ENCODE measurements around the gene GRAMD4.
A peak's percentile ranks its signal among the peaks of the same experiment; 100 is the strongest.
"Not testable (repeated sequence)": the region's sequence is repeated elsewhere in the genome, so short reads cannot be mapped to it uniquely, and the experiment has no call there.

The GRAMD4 gene

GRCh38 chr22:46612904-46613605 lies 7.1 kb upstream of the GRAMD4 start:
- intact Hi-C loops (cut with micrococcal nuclease): no loop called here

GRCh38 chr22:46613606-46614021 lies 6.6 kb upstream of the GRAMD4 start:
- Mint-ChIP-seq H3K36me3 (ENCODE audit: low read depth) (peaks cover 7% of the 10 kb centered on the region), H3K9me3 (no peaks in the 10 kb centered on the region), H3K27ac (peak overlapping the region; percentile 67), H3K27me3 (no peaks in the 10 kb centered on the region), H3K4me3 (peak overlapping the region; percentile 46), H3K4me1 (ENCODE audit: low read depth) (peaks cover 67% of the 10 kb centered on the region)
- intact Hi-C loops (cut with micrococcal nuclease): no loop called here

More at GRCh38 chr22:46612904-46613605, 7.1 kb upstream of the GRAMD4 start:
- Mint-ChIP-seq H3K9me3 (no peaks in the 10 kb centered on the region), H3K27ac (peak overlapping the region; percentile 67), H3K27me3 (no peaks in the 10 kb centered on the region), H3K36me3 (ENCODE audit: low read depth) (peaks cover 12% of the 10 kb centered on the region), H3K4me1 (ENCODE audit: low read depth) (peaks cover 67% of the 10 kb centered on the region), H3K4me3 (peak overlapping the region; percentile 41)

GRCh38 chr22:46614025-46614931 lies 5.9 kb upstream of the GRAMD4 start:
- Mint-ChIP-seq H3K27me3 (no peaks in the 10 kb centered on the region), H3K4me3 (peak overlapping the region; percentile 46), H3K27ac (peak overlapping the region; percentile 67), H3K4me1 (ENCODE audit: low read depth) (peaks cover 67% of the 10 kb centered on the region), H3K9me3 (no peaks in the 10 kb centered on the region), H3K36me3 (ENCODE audit: low read depth) (peaks cover 2% of the 10 kb centered on the region)
- intact Hi-C loops (cut with micrococcal nuclease): no loop called here

- no peak overlapping the region for H3K4me3 Mint-ChIP-seq
- H3K4me1 Mint-ChIP-seq (ENCODE audit: low read depth): peaks cover 77% of the 10 kb centered on the region
- H3K9me3 Mint-ChIP-seq: no peaks in the 10 kb centered on the region
- intact Hi-C loops (cut with micrococcal nuclease): no loop called here
- H3K27me3 Mint-ChIP-seq: no peaks in the 10 kb centered on the region
- peaks cover 18% of the 10 kb centered on the region for H3K36me3 Mint-ChIP-seq (ENCODE audit: low read depth)
- H3K27ac Mint-ChIP-seq: peak overlapping the region; percentile 68
These were observed 2.8 kb upstream of the GRAMD4 start for GRCh38 chr22:46617207-46617985.

- Mint-ChIP-seq H3K36me3 (ENCODE audit: low read depth) (peaks cover 18% of the 10 kb centered on the region), H3K4me3 (no peak overlapping the region), H3K27ac (peak overlapping the region; percentile 68), H3K4me1 (ENCODE audit: low read depth) (peaks cover 77% of the 10 kb centered on the region), H3K9me3 (no peaks in the 10 kb centered on the region), H3K27me3 (no peaks in the 10 kb centered on the region)
- intact Hi-C loops (cut with micrococcal nuclease): no loop called here
These were observed 2.1 kb upstream of the GRAMD4 start for GRCh38 chr22:46617986-46618647.

- no peaks in the 10 kb centered on the region for H3K9me3 Mint-ChIP-seq
- H3K27me3 Mint-ChIP-seq: no peaks in the 10 kb centered on the region
- intact Hi-C loops (cut with micrococcal nuclease): no loop called here
- H3K36me3 Mint-ChIP-seq (ENCODE audit: low read depth): peaks cover 18% of the 10 kb centered on the region
- H3K27ac Mint-ChIP-seq: peak overlapping the region; percentile 68
- peaks cover 77% of the 10 kb centered on the region for H3K4me1 Mint-ChIP-seq (ENCODE audit: low read depth)
- no peak overlapping the region for H3K4me3 Mint-ChIP-seq
These were observed 1.5 kb upstream of the GRAMD4 start for GRCh38 chr22:46618667-46619066.

GRCh38 chr22:46619240-46619829 lies 851 bp upstream of the GRAMD4 start:
- Mint-ChIP-seq H3K27ac (peak overlapping the region; percentile 73), H3K9me3 (no peaks in the 10 kb centered on the region), H3K4me1 (ENCODE audit: low read depth) (peaks cover 77% of the 10 kb centered on the region), H3K4me3 (no peak overlapping the region), H3K27me3 (no peaks in the 10 kb centered on the region), H3K36me3 (ENCODE audit: low read depth) (peaks cover 25% of the 10 kb centered on the region)
- intact Hi-C loops (cut with micrococcal nuclease): no loop called here

GRCh38 chr22:46620588-46621242 lies 529 bp downstream of the GRAMD4 start:
- Mint-ChIP-seq H3K9me3 (no peaks in the 10 kb centered on the region), H3K4me1 (ENCODE audit: low read depth) (peaks cover 90% of the 10 kb centered on the region), H3K27ac (peak overlapping the region; percentile 73), H3K36me3 (ENCODE audit: low read depth) (peaks cover 39% of the 10 kb centered on the region), H3K27me3 (no peaks in the 10 kb centered on the region), H3K4me3 (peak overlapping the region; percentile 57)
- intact Hi-C loops (cut with micrococcal nuclease): loop anchor here (5.0 to 10.0 kb wide), 2 partner anchors 38 to 54 kb away; no protein-coding TSS in a partner anchor

GRCh38 chr22:46621243-46621930 lies 1.2 kb downstream of the GRAMD4 start:
- Mint-ChIP-seq H3K27ac (peak overlapping the region; percentile 78), H3K4me1 (ENCODE audit: low read depth) (peaks cover 97% of the 10 kb centered on the region), H3K36me3 (ENCODE audit: low read depth) (peaks cover 45% of the 10 kb centered on the region), H3K4me3 (peak overlapping the region; percentile 57)
- not testable (repeated sequence) for H3K9me3 Mint-ChIP-seq, H3K27me3 Mint-ChIP-seq
- intact Hi-C loops (cut with micrococcal nuclease): loop anchor here (5.0 to 10.0 kb wide), 2 partner anchors 39 to 53 kb away; no protein-coding TSS in a partner anchor

- intact Hi-C loops (cut with micrococcal nuclease): loop anchor here (5.0 to 10.0 kb wide), 2 partner anchors 40 to 53 kb away; no protein-coding TSS in a partner anchor
- Mint-ChIP-seq H3K4me3 (peak overlapping the region; percentile 45), H3K4me1 (ENCODE audit: low read depth) (peaks cover 100% of the 10 kb centered on the region), H3K27me3 (no peaks in the 10 kb centered on the region), H3K27ac (peak overlapping the region; percentile 78), H3K9me3 (no peaks in the 10 kb centered on the region), H3K36me3 (ENCODE audit: low read depth) (peaks cover 52% of the 10 kb centered on the region)
These were observed 1.9 kb downstream of the GRAMD4 start for GRCh38 chr22:46622081-46622521.

- Mint-ChIP-seq H3K4me1 (ENCODE audit: low read depth) (peaks cover 70% of the 10 kb centered on the region), H3K27ac (peak overlapping the region; percentile 59), H3K9me3 (no peaks in the 10 kb centered on the region), H3K27me3 (no peaks in the 10 kb centered on the region), H3K36me3 (ENCODE audit: low read depth) (peaks cover 81% of the 10 kb centered on the region), H3K4me3 (no peak overlapping the region)
- intact Hi-C loops (cut with micrococcal nuclease): loop anchor here (10.0 kb wide), 1 partner anchor 50 kb away; no protein-coding TSS in a partner anchor
These were observed 5.1 kb downstream of the GRAMD4 start for GRCh38 chr22:46625113-46625842.

Measured in dendritic cell treated with granulocyte-macrophage colony-stimulating factor and Interleukin-4, amounts not matched to agents 40 ng/mL and 50 ng/mL, for 4 days (primary cell).